ENCODE measurements around the gene RTL5.

DNA sequence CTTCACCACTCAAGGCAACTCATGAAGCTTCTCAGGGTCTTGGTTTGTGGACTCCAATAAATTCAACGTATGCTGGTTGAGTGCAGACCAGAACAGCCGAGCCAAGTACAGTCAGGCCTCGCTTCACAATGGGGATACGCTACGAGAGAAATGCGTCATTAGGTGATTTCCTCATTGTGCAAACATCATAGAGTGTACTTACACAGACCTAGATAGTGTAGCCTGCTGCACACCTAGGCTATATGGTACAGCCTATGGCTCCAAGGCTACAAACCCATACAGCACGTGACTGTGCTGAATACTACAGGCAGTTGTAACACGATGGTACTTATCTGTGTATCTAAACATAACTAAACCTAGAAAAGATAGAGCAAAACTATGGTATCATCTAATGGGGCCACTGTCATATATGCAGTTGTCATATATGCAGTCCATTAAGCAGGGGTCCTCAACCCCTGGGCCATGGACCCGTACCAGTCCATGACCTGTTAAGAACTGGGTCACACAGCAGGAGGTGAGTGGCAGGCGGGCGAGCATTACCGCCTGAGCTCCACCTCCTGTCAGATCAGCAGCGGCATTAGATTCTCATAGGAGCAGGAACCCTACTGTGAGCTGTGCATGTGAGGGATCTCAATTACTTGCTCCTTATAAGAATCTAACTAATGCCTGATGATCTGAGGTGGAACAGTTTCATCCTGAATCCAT, 31.5 kb downstream of the RTL5 start:
- TF ChIP-seq CTCF (IDR thresholded peaks at IDR 0.05) (no peak), POLR2AphosphoS5 (IDR thresholded peaks at IDR 0.05) (no peak), EP300 (IDR thresholded peaks at IDR 0.05) (no peak), POLR2A (IDR thresholded peaks at IDR 0.05; ENCODE audit: low read depth) (no peak)
